OCI-LY7 (cell line): Measurements from ENCODE around the gene CCT6A. TPM values are rescaled to one million over a fixed set of nuclear protein-coding genes. Genes with fewer than 3 reads are reported as not detected.

Experiments
- BruUV-seq: library from RNA; stranded (reverse); fragments of 400-500 nt; replicated peaks from 2 replicates; lab custom pipeline; 2021; lab: Mats Ljungman, UMichigan
- CTCF ChIA-PET: fragments of 300-600 bp; sonication (Branson Sonifier 250); formaldehyde crosslinking; loops from one replicate; lab custom pipeline; 2022; ENCODE audit warnings: antibody characterized with exemption; ENCODE audit not compliant: unreplicated experiment; lab: Charles Lee
- POLR2A ChIA-PET: fragments of 300-600 bp; sonication (Branson Sonifier 250); formaldehyde crosslinking; loops from one replicate; lab custom pipeline; 2022; ENCODE audit warnings: antibody characterized with exemption; lab: Charles Lee
- DNase-seq: peaks from one replicate; pipeline ENCODE4 v3.0.0-alpha.2; 2015; ENCODE audit warnings: low spot score
- H2AFZ ChIP-seq: fragments of 200-600 bp; sonication (generic), shearing (Covaris generic); 2 replicates; pipeline ENCODE4 v1.6.1; 2014; ENCODE audit warnings: mild to moderate bottlenecking, antibody characterized with exemption, low read length, moderate library complexity
- H3K27ac ChIP-seq: fragments of 200-600 bp; sonication (generic); 2 replicates; pipeline ENCODE4 v1.5.1; 2014; ENCODE audit warnings: mixed run types, low read depth, mild to moderate bottlenecking, moderate library complexity, low read length, inconsistent platforms; ENCODE audit not compliant: poor library complexity, severe bottlenecking
- H3K36me3 ChIP-seq: fragments of 200-600 bp; sonication (generic); 2 replicates; pipeline ENCODE4 v1.6.1; 2014; ENCODE audit warnings: mild to moderate bottlenecking, antibody characterized with exemption, low read length, moderate library complexity, mixed read lengths; ENCODE audit not compliant: insufficient read depth
- H3K4me1 ChIP-seq: fragments of 200-600 bp; sonication (generic); 2 replicates; pipeline ENCODE4 v1.5.1; 2014; ENCODE audit warnings: mild to moderate bottlenecking, low read length; ENCODE audit not compliant: insufficient read depth, poor library complexity, severe bottlenecking
- H3K4me2 ChIP-seq: fragments of 200-600 bp; sonication (generic); 2 replicates; pipeline ENCODE4 v1.6.1; 2014; ENCODE audit warnings: mild to moderate bottlenecking, low read length
- H3K4me3 ChIP-seq: fragments of 200-600 bp; sonication (generic); 2 replicates; pipeline ENCODE4 v1.5.1; 2014; ENCODE audit warnings: mild to moderate bottlenecking, low read depth, low read length; ENCODE audit not compliant: poor library complexity, severe bottlenecking
- H3K79me2 ChIP-seq: fragments of 200-600 bp; sonication (generic); 2 replicates; pipeline ENCODE4 v1.6.1; 2016; ENCODE audit warnings: low read depth, mild to moderate bottlenecking, low read length, moderate library complexity, mixed read lengths; ENCODE audit not compliant: insufficient read depth
- H3K9me2 ChIP-seq: fragments of 200-600 bp; sonication (generic); 2 replicates; pipeline ENCODE4 v1.6.1; 2016; ENCODE audit warnings: mild to moderate bottlenecking, low read length, mixed read lengths; ENCODE audit not compliant: insufficient read depth
- H3K9me3 ChIP-seq: fragments of 200-600 bp; sonication (generic); 2 replicates; pipeline ENCODE4 v1.6.1; 2014; ENCODE audit warnings: mild to moderate bottlenecking, mixed run types, low read length, mixed read lengths
- H4K20me1 ChIP-seq: fragments of 200-600 bp; sonication (generic); 2 replicates; pipeline ENCODE4 v1.6.1; 2014; ENCODE audit warnings: mild to moderate bottlenecking, antibody characterized with exemption, low read length, moderate library complexity, mixed read lengths; ENCODE audit not compliant: insufficient read depth
- EZH2phosphoT487 ChIP-seq: fragments of 200-600 bp; sonication (generic); IDR thresholded peaks from 2 replicates; pipeline ENCODE4 v1.6.1; 2018; ENCODE audit warnings: low read depth, borderline replicate concordance, mild to moderate bottlenecking, mixed run types, antibody characterized with exemption, low read length, moderate library complexity, mixed read lengths
- intact Hi-C: fragments of 100-400 bp; cut with micrococcal nuclease; formaldehyde crosslinking; loops from one replicate; pipeline ENCODE4 v1.10.0; 2022; ENCODE audit not compliant: unreplicated experiment
- total RNA-seq, 2 experiments: library from RNA; depleted of rRNA in 1 of 2; stranded (reverse); fragments of >200 nt in 1 of 2; shearing (Covaris generic) in 1 of 2; gene quantifications; 2 replicates each; pipeline ENCODE4 v1.2.3, GENCODE V29; 2014 to 2022
- TF ChIP-seq, protein P1 (sequence below): fragments of 200-600 bp; sonication (generic); conservative IDR thresholded peaks from 2 replicates; pipeline ENCODE4 v1.5.1; 2014; ENCODE audit warnings: mild to moderate bottlenecking, antibody characterized with exemption, low read length, moderate library complexity, mixed read lengths

Gene CCT6A
- total RNA-seq, 2 experiments from 2014 or later = 151 to 219 TPM

DNA sequence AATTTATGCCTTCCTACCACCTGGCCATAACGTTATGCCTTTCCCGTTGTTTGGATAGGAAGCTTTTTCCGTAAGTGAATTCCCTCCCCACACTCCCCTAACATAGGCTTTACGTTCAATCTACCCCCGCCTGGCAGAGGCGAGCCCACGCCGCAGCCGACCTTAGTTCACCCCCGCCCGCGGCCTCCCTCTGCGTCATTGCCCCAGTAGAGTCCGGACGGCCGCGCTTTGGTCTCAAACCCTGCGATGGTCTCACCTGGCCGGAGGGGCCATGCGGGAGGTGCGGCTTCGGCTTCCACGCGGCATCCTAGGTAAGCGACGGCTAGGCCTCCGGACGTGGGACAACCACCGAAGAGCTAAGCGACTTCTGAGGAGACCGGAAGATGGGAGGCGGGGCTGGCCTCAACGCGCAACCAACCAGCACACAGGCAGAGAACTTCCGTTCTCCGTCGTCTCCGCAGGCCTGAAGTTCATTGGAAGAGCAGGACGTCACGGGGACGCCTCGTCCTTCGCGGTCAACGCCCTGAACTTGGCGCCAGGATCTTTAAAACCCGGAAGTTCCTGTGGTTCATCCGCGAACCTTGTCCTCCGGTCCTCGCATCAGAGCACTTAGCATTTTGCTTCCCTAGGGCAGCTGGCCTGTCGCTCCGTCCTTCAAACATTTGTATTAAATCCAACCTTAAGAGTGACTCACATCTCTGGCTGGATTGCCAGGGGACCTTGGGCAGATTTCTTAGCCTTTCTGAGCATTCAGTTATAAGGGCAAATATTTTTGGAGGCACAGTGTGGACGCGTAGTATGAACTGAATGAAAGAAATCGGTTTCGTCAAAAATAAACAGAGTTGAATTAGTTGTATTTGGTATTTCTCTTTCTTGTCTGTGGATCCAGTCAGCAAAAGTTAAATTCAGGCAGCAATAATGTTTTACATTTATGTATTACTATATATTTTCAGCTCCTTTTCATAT lies 54.8 kb downstream of the CCT6A start, which contains the start of gene CHCHD2:
CHCHD2 (minus strand) TSS at position 369 of the 966 bp plus-strand sequence; CDS start at position 306, 63 bp downstream.
- Histone ChIP-seq H3K79me2 (peaks cover 38% of the 10 kb centered on the region), H2AFZ (peak within 1 kb of the TSS; percentile 88), H3K27ac (peak within 1 kb of the TSS; percentile 54), H3K9me2 (no peaks in the 10 kb centered on the region; the same call in 1 of the 2 replicates), H3K4me2 (peak within 1 kb of the TSS; percentile 93), H3K9me3 (0 out of 2 replicates have a peak, but pooled peaks cover 5% of the 10 kb centered on the region), H3K4me1 (peaks cover 35% of the 10 kb centered on the region), H3K4me3 (peak within 1 kb of the TSS; percentile 81), H3K36me3 (peaks cover 39% of the 10 kb centered on the region), H4K20me1 (peaks cover 19% of the 10 kb centered on the region)
- DNase-seq = peak; percentile 99
- TF ChIP-seq, protein P1, sequence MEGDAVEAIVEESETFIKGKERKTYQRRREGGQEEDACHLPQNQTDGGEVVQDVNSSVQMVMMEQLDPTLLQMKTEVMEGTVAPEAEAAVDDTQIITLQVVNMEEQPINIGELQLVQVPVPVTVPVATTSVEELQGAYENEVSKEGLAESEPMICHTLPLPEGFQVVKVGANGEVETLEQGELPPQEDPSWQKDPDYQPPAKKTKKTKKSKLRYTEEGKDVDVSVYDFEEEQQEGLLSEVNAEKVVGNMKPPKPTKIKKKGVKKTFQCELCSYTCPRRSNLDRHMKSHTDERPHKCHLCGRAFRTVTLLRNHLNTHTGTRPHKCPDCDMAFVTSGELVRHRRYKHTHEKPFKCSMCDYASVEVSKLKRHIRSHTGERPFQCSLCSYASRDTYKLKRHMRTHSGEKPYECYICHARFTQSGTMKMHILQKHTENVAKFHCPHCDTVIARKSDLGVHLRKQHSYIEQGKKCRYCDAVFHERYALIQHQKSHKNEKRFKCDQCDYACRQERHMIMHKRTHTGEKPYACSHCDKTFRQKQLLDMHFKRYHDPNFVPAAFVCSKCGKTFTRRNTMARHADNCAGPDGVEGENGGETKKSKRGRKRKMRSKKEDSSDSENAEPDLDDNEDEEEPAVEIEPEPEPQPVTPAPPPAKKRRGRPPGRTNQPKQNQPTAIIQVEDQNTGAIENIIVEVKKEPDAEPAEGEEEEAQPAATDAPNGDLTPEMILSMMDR = no peak
- TF ChIP-seq EZH2phosphoT487 = no peak
- TSS peak; percentile 100 for BruUV-seq
- ChIA-PET CTCF (no interaction called here), POLR2A (interaction anchor here (0.7 to 1.5 kb wide), 8 partner anchors 9 to 141 kb away, joined by 3 to 11 read pairs (median 4); partner anchors contain the start of genes CCT6A, PSPH and SUMF2)
- intact Hi-C loops = loop anchor here (2.0 kb wide), 1 partner anchor 56 kb away; the partner anchor contains the start of genes CCT6A and PSPH

DNA sequence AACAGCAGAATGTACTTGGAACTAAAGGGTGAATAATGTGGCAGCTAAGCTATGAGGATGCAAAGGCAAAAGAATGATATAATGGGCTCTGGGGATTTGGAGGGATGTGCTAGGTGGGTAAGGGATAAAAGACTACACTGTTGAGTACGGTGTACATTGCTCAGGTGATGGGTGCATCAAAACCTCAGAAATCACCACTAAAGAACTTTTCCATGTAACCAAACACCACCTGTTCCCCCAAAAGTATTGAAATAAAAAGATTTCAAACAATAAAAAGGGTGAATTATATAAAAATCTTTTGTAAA lies 56.3 kb downstream of the CCT6A start:
- POLR2A ChIA-PET = interaction anchor here (1.4 kb wide), 1 partner anchor 43 kb away, joined by 8 read pairs; no protein-coding TSS in a partner anchor
- Histone ChIP-seq H3K4me3 (no peak overlapping the region), H3K9me2 (no peaks in the 10 kb centered on the region; the same call in 1 of the 2 replicates), H3K36me3 (peaks cover 24% of the 10 kb centered on the region), H3K4me2 (no peak overlapping the region), H2AFZ (peak overlapping the region; percentile 14; the same call in 1 of the 2 replicates), H3K27ac (no peak overlapping the region), H3K79me2 (peaks cover 34% of the 10 kb centered on the region), H3K9me3 (0 out of 2 replicates have a peak, but pooled peaks cover 5% of the 10 kb centered on the region), H3K4me1 (peaks cover 35% of the 10 kb centered on the region), H4K20me1 (peaks cover 15% of the 10 kb centered on the region)
- BruUV-seq = no TSS peak
- TF ChIP-seq EZH2phosphoT487 = no peak
- TF ChIP-seq, protein P1 = no peak
- intact Hi-C loops = loop anchor here (2.0 kb wide), 1 partner anchor 57 kb away; the partner anchor contains the start of genes CCT6A and PSPH
- CTCF ChIA-PET = no interaction called here
- DNase-seq = no peak
